Right lobe of liver (tissue), 4 donors: ENCODE measurements around the gene AOAH.

Experiments
- POLR2A ChIP-seq: fragments of 450-650 bp; IDR thresholded peaks from one replicate; pipeline ENCODE4 v1.6.1; 2017; ENCODE audit warnings: antibody characterized with exemption, mild to moderate bottlenecking
- TF ChIP-seq, protein P1 (sequence below), 4 donors: fragments of 200-600 bp in 3 of 4; fragments of 450-650 bp in 1 of 4; IDR thresholded peaks; one replicate each; pipeline versions ENCODE4 v1.5.1 to v1.8.0; 2016 to 2022; ENCODE audit warnings: antibody characterized with exemption in 4 of 4, mild to moderate bottlenecking in 2 of 4
- donor health status: DM: no; HTN: no; CAD: no.
- donor health status: DM: no; HTN: no; CAD: no.
- donor health status: DM: no; HTN: yes; CAD: no.

DNA sequence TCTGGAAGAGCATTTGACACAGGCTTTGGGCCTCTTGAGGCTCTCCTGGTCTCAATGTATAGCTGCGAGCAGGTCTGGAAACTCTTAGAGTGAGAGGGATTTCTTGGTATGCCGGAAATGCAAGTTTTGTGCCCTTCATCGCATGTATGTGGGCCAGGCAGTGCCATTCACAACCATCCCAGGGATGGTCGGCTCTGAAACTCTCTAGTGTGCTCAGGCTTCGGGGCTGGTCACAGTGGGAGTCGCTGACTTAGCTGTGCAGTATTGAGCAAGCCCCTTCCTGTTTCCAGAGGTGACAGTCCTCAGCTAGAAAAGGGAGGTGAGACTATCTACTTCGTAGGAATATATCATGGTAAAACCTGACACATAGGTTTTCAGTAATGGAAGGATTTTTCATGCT, 2.0 kb upstream of the AOAH start:
- TF ChIP-seq, protein P1, sequence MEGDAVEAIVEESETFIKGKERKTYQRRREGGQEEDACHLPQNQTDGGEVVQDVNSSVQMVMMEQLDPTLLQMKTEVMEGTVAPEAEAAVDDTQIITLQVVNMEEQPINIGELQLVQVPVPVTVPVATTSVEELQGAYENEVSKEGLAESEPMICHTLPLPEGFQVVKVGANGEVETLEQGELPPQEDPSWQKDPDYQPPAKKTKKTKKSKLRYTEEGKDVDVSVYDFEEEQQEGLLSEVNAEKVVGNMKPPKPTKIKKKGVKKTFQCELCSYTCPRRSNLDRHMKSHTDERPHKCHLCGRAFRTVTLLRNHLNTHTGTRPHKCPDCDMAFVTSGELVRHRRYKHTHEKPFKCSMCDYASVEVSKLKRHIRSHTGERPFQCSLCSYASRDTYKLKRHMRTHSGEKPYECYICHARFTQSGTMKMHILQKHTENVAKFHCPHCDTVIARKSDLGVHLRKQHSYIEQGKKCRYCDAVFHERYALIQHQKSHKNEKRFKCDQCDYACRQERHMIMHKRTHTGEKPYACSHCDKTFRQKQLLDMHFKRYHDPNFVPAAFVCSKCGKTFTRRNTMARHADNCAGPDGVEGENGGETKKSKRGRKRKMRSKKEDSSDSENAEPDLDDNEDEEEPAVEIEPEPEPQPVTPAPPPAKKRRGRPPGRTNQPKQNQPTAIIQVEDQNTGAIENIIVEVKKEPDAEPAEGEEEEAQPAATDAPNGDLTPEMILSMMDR (IDR thresholded peaks at IDR 0.05) = no peak
- no peak for TF ChIP-seq POLR2A
